ENCODE data around the gene UTP3. TPM values are rescaled to one million over a fixed set of nuclear protein-coding genes. Genes with fewer than 3 reads are reported as not detected.

Gene UTP3
- total and polyA plus RNA-seq, 2 donors (not counting 1 experiment from before 2014, with no cell fraction given), result 17.8 to 20.4 TPM

DNA sequence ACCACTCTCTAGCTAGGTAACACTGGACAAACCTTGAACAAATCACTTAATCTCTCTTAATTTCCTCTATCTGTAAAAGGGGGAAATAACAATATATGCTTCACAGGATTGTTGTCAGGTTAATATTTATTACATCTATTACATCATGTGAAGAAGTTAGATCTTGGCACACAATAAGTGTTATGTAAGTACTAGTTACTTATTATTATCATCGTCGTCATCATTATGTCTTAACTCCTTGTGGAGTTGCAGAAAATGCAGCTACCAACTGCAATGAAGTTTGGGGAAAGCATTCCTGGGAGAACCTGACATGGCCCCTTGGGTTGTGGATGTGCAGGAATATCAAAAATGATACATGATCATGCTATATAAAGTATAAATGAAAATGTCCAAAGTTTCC is 17.2 kb upstream of the UTP3 start:
- DNase-seq (ENCODE audit: low read depth in 2 of 2), result no peak
- Histone ChIP-seq H3K36me3 (ENCODE audit: control insufficient read depth, insufficient read depth, low read length) (no peaks in the 10 kb centered on the region), H3K79me2 (ENCODE audit: control insufficient read depth, insufficient read depth, low read length) (no peaks in the 10 kb centered on the region), H3K4me1 (ENCODE audit: control insufficient read depth, extremely low read depth, insufficient read depth, low read length) (peaks cover 3% of the 10 kb centered on the region), H3K4me2 (ENCODE audit: extremely low read depth, insufficient read depth, low read length) (no peak overlapping the region), H3K9me3 (ENCODE audit: control insufficient read depth, insufficient read depth, low read depth, low read length) (no peaks in the 10 kb centered on the region), H3K27ac (ENCODE audit: insufficient read depth, low read length) (no peak overlapping the region), H2AFZ (ENCODE audit: low read length) (no peak overlapping the region), H3K9ac (ENCODE audit: insufficient read depth, low read length) (no peak overlapping the region), H4K20me1 (ENCODE audit: control insufficient read depth, extremely low read depth, insufficient read depth, low read length) (no peaks in the 10 kb centered on the region), H3K4me3 (replicated peaks in 1 of 4; ENCODE audit: control extremely low read depth in 1 of 4, insufficient read depth in 1 of 4, low read depth in 3 of 4, low read length in 4 of 4) (no peak overlapping the region), H3K27me3 (ENCODE audit: control insufficient read depth, insufficient read depth, low read length) (no peaks in the 10 kb centered on the region)
- TF ChIP-seq EZH2 (IDR thresholded peaks at IDR 0.05; ENCODE audit: low read length, missing control alignments), result no peak
- TF ChIP-seq CTCF (conservative IDR thresholded peaks at IDR 0.05 in 1 of 2, IDR thresholded peaks at IDR 0.05 in 1 of 2; ENCODE audit: low read depth in 1 of 2, low read length in 2 of 2), result no peak

GRCh38 chr4:70674191-70674590 is 14.1 kb upstream of the UTP3 start:
- Histone ChIP-seq H3K27ac (ENCODE audit: insufficient read depth, low read length) (no peak overlapping the region), H3K4me2 (ENCODE audit: extremely low read depth, insufficient read depth, low read length) (no peak overlapping the region), H3K79me2 (ENCODE audit: control insufficient read depth, insufficient read depth, low read length) (no peaks in the 10 kb centered on the region), H3K36me3 (ENCODE audit: control insufficient read depth, insufficient read depth, low read length) (no peaks in the 10 kb centered on the region), H4K20me1 (ENCODE audit: control insufficient read depth, extremely low read depth, insufficient read depth, low read length) (no peaks in the 10 kb centered on the region), H3K9me3 (ENCODE audit: control insufficient read depth, insufficient read depth, low read depth, low read length) (no peaks in the 10 kb centered on the region), H3K4me3 (replicated peaks in 1 of 4; ENCODE audit: control extremely low read depth in 1 of 4, insufficient read depth in 1 of 4, low read depth in 3 of 4, low read length in 4 of 4) (no peak overlapping the region), H3K4me1 (ENCODE audit: control insufficient read depth, extremely low read depth, insufficient read depth, low read length) (peaks cover 5% of the 10 kb centered on the region), H2AFZ (ENCODE audit: low read length) (no peak overlapping the region), H3K9ac (ENCODE audit: insufficient read depth, low read length) (no peak overlapping the region), H3K27me3 (ENCODE audit: control insufficient read depth, insufficient read depth, low read length) (no peaks in the 10 kb centered on the region)
- TF ChIP-seq EZH2 (IDR thresholded peaks at IDR 0.05; ENCODE audit: low read length, missing control alignments) (no peak), CTCF (conservative IDR thresholded peaks at IDR 0.05 in 1 of 2, IDR thresholded peaks at IDR 0.05 in 1 of 2; ENCODE audit: low read depth in 1 of 2, low read length in 2 of 2) (no peak)
- DNase-seq (ENCODE audit: low read depth in 2 of 2), result no peak

GRCh38 chr4:70674731-70675130 is 13.6 kb upstream of the UTP3 start:
- Histone ChIP-seq H3K4me2 (ENCODE audit: extremely low read depth, insufficient read depth, low read length) (no peak overlapping the region), H4K20me1 (ENCODE audit: control insufficient read depth, extremely low read depth, insufficient read depth, low read length) (no peaks in the 10 kb centered on the region), H3K27ac (ENCODE audit: insufficient read depth, low read length) (no peak overlapping the region), H3K9ac (ENCODE audit: insufficient read depth, low read length) (no peak overlapping the region), H3K36me3 (ENCODE audit: control insufficient read depth, insufficient read depth, low read length) (no peaks in the 10 kb centered on the region), H3K79me2 (ENCODE audit: control insufficient read depth, insufficient read depth, low read length) (no peaks in the 10 kb centered on the region), H3K4me3 (replicated peaks in 1 of 4; ENCODE audit: control extremely low read depth in 1 of 4, insufficient read depth in 1 of 4, low read depth in 3 of 4, low read length in 4 of 4) (no peak overlapping the region), H2AFZ (ENCODE audit: low read length) (no peak overlapping the region), H3K27me3 (ENCODE audit: control insufficient read depth, insufficient read depth, low read length) (no peaks in the 10 kb centered on the region), H3K4me1 (ENCODE audit: control insufficient read depth, extremely low read depth, insufficient read depth, low read length) (peaks cover 5% of the 10 kb centered on the region), H3K9me3 (ENCODE audit: control insufficient read depth, insufficient read depth, low read depth, low read length) (no peaks in the 10 kb centered on the region)
- DNase-seq (ENCODE audit: low read depth in 2 of 2), result no peak
- TF ChIP-seq CTCF (conservative IDR thresholded peaks at IDR 0.05 in 1 of 2, IDR thresholded peaks at IDR 0.05 in 1 of 2; ENCODE audit: low read depth in 1 of 2, low read length in 2 of 2) (no peak), EZH2 (IDR thresholded peaks at IDR 0.05; ENCODE audit: low read length, missing control alignments) (no peak)
